Stimulated activated CD8-positive, alpha-beta memory T cell treated with anti-CD3 and anti-CD28 coated beads, Interleukin-12 subunit alpha, Interleukin-12 subunit beta, amount 100 ng/mL, for 4 hours (primary cell): ENCODE data around the gene SMIM21.

ENCODE experiments used
- DNase-seq: peaks from one replicate; pipeline ENCODE4 v3.0.0-alpha.2; 2020; ENCODE audit warnings: low read depth

SMIM21 gene

GRCh38 chr18:75422341-75422910 lies 5.1 kb downstream of the SMIM21 start:
- DNase-seq: no peak

- no peak for DNase-seq
These were observed 5.8 kb downstream of the SMIM21 start for GRCh38 chr18:75421656-75422055.

- DNase-seq: no peak
These were observed 9.1 kb downstream of the SMIM21 start for GRCh38 chr18:75418293-75419005.

DNA sequence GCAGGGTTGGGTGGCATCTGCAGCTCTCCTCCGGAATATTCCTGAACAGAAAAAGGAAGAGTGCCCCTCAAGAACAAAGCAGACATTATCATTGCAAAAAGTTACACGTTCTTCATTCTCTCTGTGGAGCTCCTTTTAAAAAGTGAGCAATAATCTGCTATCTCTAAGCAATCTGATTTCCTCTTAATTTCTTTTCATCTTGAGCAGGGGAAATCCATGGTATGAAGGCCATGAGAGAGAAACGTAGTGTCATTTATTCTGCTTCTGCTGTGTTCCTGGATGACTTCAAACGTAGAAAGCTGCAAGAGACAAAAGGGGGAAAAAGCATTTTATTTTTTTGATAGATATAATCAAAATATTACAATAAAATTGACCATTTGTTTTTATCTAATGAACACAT lies 16.9 kb downstream of the SMIM21 start:
- DNase-seq: no peak

DNA sequence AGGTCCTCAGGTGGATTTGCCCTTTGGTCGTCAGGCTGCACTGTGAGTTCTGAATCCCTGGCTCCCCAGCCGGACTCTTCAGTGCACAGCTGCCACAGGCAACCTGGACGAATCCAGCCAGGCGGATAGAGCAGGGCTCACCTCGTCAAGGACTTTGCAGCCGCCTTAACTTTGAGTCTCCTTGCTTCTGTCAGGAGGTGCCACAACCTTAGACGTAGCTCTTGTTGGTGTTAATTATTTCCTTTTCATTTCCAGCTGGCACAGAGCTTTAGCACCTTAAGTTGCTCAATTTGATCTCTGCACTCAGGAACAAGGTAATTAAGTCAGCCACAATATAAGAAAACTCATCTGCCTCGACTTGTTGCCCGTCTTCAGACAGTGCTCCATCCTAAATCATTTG lies 17.7 kb downstream of the SMIM21 start:
- no peak for DNase-seq

GRCh38 chr18:75408554-75409506 lies 18.7 kb downstream of the SMIM21 start:
- DNase-seq: no peak

- DNase-seq: no peak
These were observed 19.8 kb downstream of the SMIM21 start for GRCh38 chr18:75407468-75408437.

GRCh38 chr18:75406491-75407445 lies 20.7 kb downstream of the SMIM21 start:
- DNase-seq: no peak

GRCh38 chr18:75405351-75405750 lies 22.2 kb downstream of the SMIM21 start:
- DNase-seq: no peak

DNA sequence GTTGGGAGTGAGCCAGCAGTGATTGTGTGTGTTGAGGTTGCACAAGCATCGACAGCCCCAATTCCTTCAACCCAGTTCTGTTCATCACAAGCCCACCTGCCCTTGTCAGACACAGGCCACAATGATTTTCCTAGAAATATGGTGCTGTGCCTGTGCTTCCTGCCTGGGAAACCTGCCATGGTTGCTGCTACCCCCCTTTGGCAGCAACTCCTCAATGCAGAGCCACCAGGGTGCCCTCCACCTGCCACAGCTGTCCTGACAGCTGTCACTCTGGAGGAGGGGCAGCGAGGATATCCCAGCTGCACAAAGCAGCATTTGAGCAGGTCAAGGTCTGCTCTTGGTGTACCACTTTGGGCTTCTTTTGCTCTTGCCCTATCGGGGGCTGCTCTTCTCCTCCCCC lies 27.1 kb downstream of the SMIM21 start:
- DNase-seq: no peak

GRCh38 chr18:75395137-75395536 lies 32.4 kb downstream of the SMIM21 start:
- DNase-seq: no peak

GRCh38 chr18:75393721-75394120 lies 33.8 kb downstream of the SMIM21 start:
- no peak for DNase-seq

- no peak for DNase-seq
These were observed 35.3 kb downstream of the SMIM21 start for GRCh38 chr18:75392226-75392578.

GRCh38 chr18:75391279-75392225 lies 36.0 kb downstream of the SMIM21 start:
- DNase-seq: no peak

GRCh38 chr18:75390854-75391253 lies 36.6 kb downstream of the SMIM21 start:
- DNase-seq: no peak

DNA sequence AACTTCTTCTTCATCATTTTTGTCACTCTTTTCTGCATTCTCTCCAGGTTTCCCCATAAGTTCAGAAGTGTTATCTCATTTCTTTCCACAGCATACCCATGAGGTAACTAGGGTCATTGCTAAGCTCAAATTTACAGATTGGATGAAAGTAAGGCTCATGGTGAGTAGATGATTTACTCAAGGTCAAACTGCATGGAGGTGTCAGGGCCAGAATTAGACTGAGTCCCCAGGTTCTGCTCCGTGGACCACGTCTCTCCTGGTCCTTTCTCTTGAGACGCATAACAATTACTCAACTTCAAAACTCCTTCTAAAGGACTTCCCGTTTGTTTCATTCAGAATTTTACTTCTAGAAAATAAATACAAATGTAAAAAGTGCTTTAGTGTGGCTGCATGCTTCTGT lies 43.4 kb downstream of the SMIM21 start:
- DNase-seq: no peak

GRCh38 chr18:75378376-75379315 lies 48.9 kb downstream of the SMIM21 start:
- DNase-seq: no peak

- DNase-seq: no peak
These were observed 49.6 kb downstream of the SMIM21 start for GRCh38 chr18:75377926-75378325.
